Heart left ventricle (tissue), 16 donors: ENCODE measurements around the gene PSMC5. TPM values are rescaled to one million over a fixed set of nuclear protein-coding genes. Genes with fewer than 3 reads are reported as not detected.
A peak's percentile ranks its signal among the peaks of the same experiment; 100 is the strongest.

Source experiments
- ATAC-seq, 4 donors: fragments of 200-7000 bp; cut with Tn5 transposase; one replicate each; pipeline ENCODE4 v1.9.1; 2020 to 2022; ENCODE audit warnings: moderate library complexity in 4 of 4, mild to moderate bottlenecking in 3 of 4, moderate number of reproducible peaks in 1 of 4
- DNase-seq, 5 donors: peaks; one replicate each; pipeline ENCODE4 v3.0.0-alpha.2; 2020
- H3K27ac ChIP-seq, 12 donors: fragments of 200-600 bp; sonication (generic) in 4 of 12; one replicate each; pipeline versions ENCODE4 v1.5.0 to v1.8.0; 2016 to 2022; ENCODE audit warnings: mild to moderate bottlenecking in 2 of 12
- H3K27me3 ChIP-seq, 9 donors: fragments of 200-600 bp; sonication (generic) in 2 of 9; one replicate each; pipeline versions ENCODE4 v1.5.1 to v1.8.0; 2016 to 2022; ENCODE audit warnings: mild to moderate bottlenecking in 3 of 9
- H3K36me3 ChIP-seq, 9 donors: fragments of 200-600 bp; sonication (generic) in 2 of 9; one replicate each; pipeline versions ENCODE4 v1.5.0 to v1.8.0; 2018 to 2022; ENCODE audit warnings: mild to moderate bottlenecking in 2 of 9
- H3K4me1 ChIP-seq, 12 donors: fragments of 200-600 bp; sonication (generic) in 4 of 12; one replicate each; pipeline versions ENCODE4 v1.5.0 to v1.8.0; 2016 to 2022; ENCODE audit warnings: mild to moderate bottlenecking in 3 of 12
- H3K4me3 ChIP-seq, 12 donors: fragments of 200-600 bp; sonication (generic) in 4 of 12; one replicate each; pipeline versions ENCODE4 v1.5.0 to v1.8.0; 2017 to 2022; ENCODE audit warnings: mild to moderate bottlenecking in 9 of 12, moderate library complexity in 4 of 12
- H3K9me3 ChIP-seq, 12 donors: fragments of 200-600 bp; sonication (generic) in 4 of 12; one replicate each; pipeline versions ENCODE4 v1.5.0 to v1.8.0; 2016 to 2022; ENCODE audit warnings: mild to moderate bottlenecking in 1 of 12
- CTCF ChIP-seq, 12 donors: fragments of 200-600 bp; sonication (generic) in 4 of 12; IDR thresholded peaks; one replicate each; pipeline versions ENCODE4 v1.5.0 to v1.8.0; 2018 to 2022; ENCODE audit warnings: antibody characterized with exemption in 12 of 12, mild to moderate bottlenecking in 5 of 12
- POLR2A ChIP-seq, 2 donors: fragments of 450-650 bp; IDR thresholded peaks; one replicate each; pipeline ENCODE4 v1.6.1; 2017; ENCODE audit warnings: antibody characterized with exemption in 2 of 2, mild to moderate bottlenecking in 2 of 2, moderate library complexity in 2 of 2
- WGBS, 4 donors: extraction: QIAGEN DNeasy Blood & Tissue Kit in 2 of 4; methylation state at CpG; one replicate each; pipeline versions ENCODE4 v1.1.5 to v1.1.7; 2013 to 2018; 5-methylcytosine and 5-hydroxymethylcytosine counted together
- intact Hi-C, 10 donors: fragments of 100-400 bp; cut with DNase I; formaldehyde crosslinking; loops; one replicate each; pipeline versions ENCODE4 v1.11.1 to v1.14.2; 2022
- long read RNA-seq, 3 donors: library from polyadenylated mRNA; unstranded; transcript quantifications; one replicate each; pipeline ENCODE4 v2.0.0, GENCODE V29; 2020 to 2021
- polyA plus RNA-seq, 2 donors: library from polyadenylated mRNA; stranded (reverse); fragments of 200-250 nt; gene quantifications; one replicate each; pipeline ENCODE4 v1.2.3, GENCODE V29; 2013
- total RNA-seq, 9 donors: library from RNA; depleted of rRNA in 2 of 9; stranded (reverse); fragments of >200 nt in 2 of 9; fragmentation: NEBNext Ultra II Directional in 3 of 9; extraction: Animal tissue kit (Norgen Biotek cat#: 25700) in 3 of 9; gene quantifications; one replicate each; pipeline versions ENCODE4 v1.1.0 to v1.2.4, GENCODE V29; 2016 to 2023
- donor health status: ischemic (EF 13 %, LVEDD 7.1; RV severe dilation, severe dysfunction).
- donor health status: healthy with polysubstance abuse.
- donor health status: DM: no; HTN: yes; CAD: no.
- donor health status: DM: no; HTN: no; CAD: no.
- donor health status: ischemic (EF 25% LVEDD 6.9; RV normal size, moderate dysfunction).
- donor health status: ischemic (EF 25% LVEDD 5.7; RV mildly dilated, moderate dysfunction).
- donor health status: healthy.
- donor health status: DM: yes; HTN: yes; CAD: no.
- donor health status: ischemic (EF 35%, LVEDD 5.7; RV mildly dilated, moderate dysfunction).
- donor health status: nonischemic (EF 11% LVEDD 7.7; RV severe dilation, severe dysfunction).
- donor health status: DM: yes; HTN: yes; CAD: no.
- donor health status: PGD.
- donor health status: ischemic (EF 29% LVEDD 5.4; RV normal size, mild dysfunction).
- donor health status: nonischemic (EF 23%, LVEDD 6.1; RV moderate dilation, normal function).

PSMC5 gene
- total RNA-seq = 100 to 1,000 TPM in 7 of 9 donors, 10 to 100 TPM in 2; 64.7 to 143 (median 113) TPM
- polyA plus RNA-seq = 100 to 1,000 TPM; 164 to 189 TPM
- long read RNA-seq, donor 1, transcript PSMC5-212 (11 exons, 1,474 nt) = minor isoform, 7 of 243 reads
- long read RNA-seq, donor 1, transcript PSMC5-201 (12 exons, 1,579 nt) = major isoform, 202 of 243 reads
- long read RNA-seq, donor 1, transcript PSMC5-203 (12 exons, 1,680 nt) = minor isoform, 8 of 243 reads
- long read RNA-seq, donor 1, partial matches to known transcripts = 10 of 243 reads
- long read RNA-seq, donor 1, other reads (novel, unspliced or antisense) = 16 of 243 reads
- long read RNA-seq, donor 2, transcript PSMC5-203 (12 exons, 1,680 nt) = minor isoform, 30 of 921 reads
- long read RNA-seq, donor 2, transcript PSMC5-201 (12 exons, 1,579 nt) = major isoform, 808 of 921 reads
- long read RNA-seq, donor 2, transcript PSMC5-212 (11 exons, 1,474 nt) = minor isoform, 8 of 921 reads
- long read RNA-seq, donor 2, partial matches to known transcripts = 31 of 921 reads
- long read RNA-seq, donor 2, other reads (novel, unspliced or antisense) = 41 of 921 reads
- long read RNA-seq, donor 3, transcript PSMC5-201 (12 exons, 1,579 nt) = major isoform, 155 of 184 reads
- long read RNA-seq, donor 3, partial matches to known transcripts = 9 of 184 reads
- long read RNA-seq, donor 3, other reads (novel, unspliced or antisense) = 11 of 184 reads

- peaks cover 2 to 39% (median 25%) of the 10 kb centered on the region in 12 donors for H3K4me1 ChIP-seq
- WGBS, 4 donors = 1% methylated on average over 57 to 58 of the region's 58 CpGs
- ATAC-seq (peak; percentile 93 to 97 (median 94)), DNase-seq (peak; percentile 96 to 98 (median 97))
- H3K27me3 ChIP-seq = no peaks in the 10 kb centered on the region
- H3K9me3 ChIP-seq = no peaks in the 10 kb centered on the region
- peak within 1 kb of the TSS; percentile 90 to 98 (median 96) for H3K27ac ChIP-seq
- peaks cover 0 to 76% (median 68%) of the 10 kb centered on the region in 9 donors for H3K36me3 ChIP-seq
- intact Hi-C loops = loop anchor here in 6 of 10 donors (1.0 to 10.0 kb wide), 5 partner anchors 15 to 678 kb away; partner anchors contain the start of genes CCDC47 (in 3 of the 6), DDX42 (in 3 of the 6), SMARCD2 (in 3 of the 6) and CEP95 (in 1 of the 6)
- TF ChIP-seq POLR2A (IDR thresholded peaks at IDR 0.05) (peak in 1 of 2 donors; percentile 85), CTCF (IDR thresholded peaks at IDR 0.05) (peak in 10 of 12 donors; percentile 5 to 68 (median 44))
- peak within 1 kb of the TSS; percentile 63 to 96 (median 86) for H3K4me3 ChIP-seq
These were observed at the start of gene PSMC5, which contains the start of gene FTSJ3 for GRCh38 chr17:63827002-63827800. Gene PSMC5 (plus strand): TSS chr17:63827431. CDS start chr17:63827491, 60 bp downstream. Gene FTSJ3 (minus strand): TSS chr17:63827663. CDS start chr17:63826902, 761 bp downstream.

- TF ChIP-seq CTCF (IDR thresholded peaks at IDR 0.05) = no peak
- no peak for TF ChIP-seq POLR2A (IDR thresholded peaks at IDR 0.05)
- Histone ChIP-seq H3K27ac (no peak overlapping the region), H3K36me3 (peaks cover 0 to 79% (median 46%) of the 10 kb centered on the region in 9 donors), H3K9me3 (no peaks in the 10 kb centered on the region), H3K4me1 (peaks cover 3 to 50% (median 18%) of the 10 kb centered on the region in 12 donors), H3K27me3 (no peaks in the 10 kb centered on the region), H3K4me3 (no peak overlapping the region)
- intact Hi-C loops = no loop called here
- ATAC-seq (no peak), DNase-seq (no peak)
- WGBS, 4 donors = 89 to 96% (median 93%) methylated on average over 1 of the region's 1 CpG
These were observed 46.7 kb upstream of the PSMC5 start for GRCh38 chr17:63780507-63780906.

- Histone ChIP-seq H3K36me3 (peaks cover 0 to 83% (median 50%) of the 10 kb centered on the region in 9 donors), H3K27me3 (no peaks in the 10 kb centered on the region), H3K27ac (no peak overlapping the region), H3K4me1 (peaks cover 0 to 46% (median 13%) of the 10 kb centered on the region in 12 donors), H3K4me3 (no peak overlapping the region), H3K9me3 (no peaks in the 10 kb centered on the region)
- DNase-seq = no peak
- no peak for ATAC-seq
- intact Hi-C loops = no loop called here
- TF ChIP-seq POLR2A (IDR thresholded peaks at IDR 0.05) (no peak), CTCF (IDR thresholded peaks at IDR 0.05) (no peak)
- WGBS, 4 donors = 94 to 98% (median 97%) methylated on average over 4 of the region's 4 CpGs
These were observed 46.3 kb upstream of the PSMC5 start for GRCh38 chr17:63780928-63781327.
